SK-N-SH (cell line): ENCODE data around the gene HSPB2. TPM values are rescaled to one million over a fixed set of nuclear protein-coding genes. Genes with fewer than 3 reads are reported as not detected.

ENCODE experiments used
- CTCF ChIA-PET: fragments of 300-600, 350-600 bp; formaldehyde crosslinking; extraction: SDS; loops from one replicate; lab custom pipeline; 2021; lab: Yijun Ruan, JAX
- POLR2A ChIA-PET: fragments of 350-600 bp; sonication (Branson Sonifier 250); formaldehyde crosslinking; extraction: SDS; loops from one replicate; lab custom pipeline; 2020; ENCODE audit warnings: antibody characterized with exemption, inconsistent platforms; lab: Yijun Ruan, JAX
- DNase-seq: peaks from one replicate; pipeline ENCODE4 v3.0.0; 2012
- H2AFZ ChIP-seq: fragments of 200-600 bp; sonication (generic); 2 replicates; pipeline ENCODE4 v1.8.1; 2016; ENCODE audit warnings: antibody characterized with exemption, mild to moderate bottlenecking, low read depth
- H3F3A ChIP-seq: fragments of 200-600 bp; sonication (generic); replicated peaks from 2 replicates; pipeline ENCODE3; 2016; ENCODE audit warnings: antibody characterized with exemption, mild to moderate bottlenecking; ENCODE audit not compliant: insufficient read depth
- H3K27ac ChIP-seq, 2 experiments: fragments of 200-500 bp in 1 of 2; fragments of 200-600 bp in 1 of 2; sonication (Bioruptor generic) in 1 of 2; sonication (generic), shearing (Covaris generic) in 1 of 2; 2 replicates each; pipeline versions ENCODE4 v1.5.1 to v1.6.1; 2014 to 2016; ENCODE audit warnings: low read depth in 2 of 2, inconsistent platforms in 1 of 2, low read length in 1 of 2, mild to moderate bottlenecking in 1 of 2, mixed read lengths in 1 of 2
- H3K27me3 ChIP-seq: fragments of 200-600 bp; sonication (generic), shearing (Covaris generic); 2 replicates; pipeline ENCODE4 v1.6.1; 2016; ENCODE audit warnings: mixed run types; ENCODE audit not compliant: insufficient read depth
- H3K36me3 ChIP-seq, 2 experiments: fragments of 200-500 bp in 1 of 2; fragments of 200-600 bp in 1 of 2; sonication (Bioruptor generic) in 1 of 2; sonication (generic) in 1 of 2; replicated peaks in 1 of 2; 2 replicates each; pipeline versions ENCODE3 to v1.5.1; 2014 to 2016; ENCODE audit warnings: low read length in 1 of 2, mild to moderate bottlenecking in 1 of 2; ENCODE audit not compliant: insufficient read depth in 2 of 2, control insufficient read depth in 1 of 2
- H3K4me1 ChIP-seq, 2 experiments: fragments of 200-500 bp in 1 of 2; fragments of 200-600 bp in 1 of 2; sonication (Bioruptor generic) in 1 of 2; sonication (generic), shearing (Covaris generic) in 1 of 2; 2 replicates each; pipeline versions ENCODE4 v1.5.1 to v1.6.1; 2014 to 2016; ENCODE audit warnings: low read depth in 1 of 2, low read length in 1 of 2, mixed run types in 1 of 2; ENCODE audit not compliant: insufficient read depth in 2 of 2, control insufficient read depth in 1 of 2
- H3K4me2 ChIP-seq: fragments of 200-600 bp; sonication (generic), shearing (Covaris generic); 2 replicates; pipeline ENCODE4 v1.6.1; 2017; ENCODE audit warnings: mixed run types
- H3K4me3 ChIP-seq, 2 experiments: fragments of 200-500 bp in 1 of 2; fragments of 200-600 bp in 1 of 2; sonication (Bioruptor generic) in 1 of 2; sonication (generic), shearing (Covaris generic) in 1 of 2; 2 replicates each; pipeline versions ENCODE4 v1.5.1 to v1.8.1; 2014 to 2016; ENCODE audit warnings: low read depth in 2 of 2, inconsistent platforms in 1 of 2, low read length in 1 of 2, mild to moderate bottlenecking in 1 of 2, mixed read lengths in 1 of 2, moderate library complexity in 1 of 2
- H3K79me2 ChIP-seq: fragments of 200-600 bp; sonication (generic); 2 replicates; pipeline ENCODE4 v1.8.1; 2017; ENCODE audit warnings: mild to moderate bottlenecking; ENCODE audit not compliant: insufficient read depth
- H3K9ac ChIP-seq: fragments of 200-600 bp; sonication (generic); 2 replicates; pipeline ENCODE4 v1.6.1; 2017; ENCODE audit warnings: mixed run types
- H3K9me2 ChIP-seq: fragments of 200-600 bp; sonication (generic); 2 replicates; pipeline ENCODE4 v1.6.1; 2017; ENCODE audit warnings: mixed run types
- H3K9me3 ChIP-seq: fragments of 200-600 bp; sonication (generic); 2 replicates; pipeline ENCODE4 v1.6.1; 2017; ENCODE audit warnings: mixed run types, mild to moderate bottlenecking, moderate library complexity
- H4K20me1 ChIP-seq: fragments of 200-600 bp; sonication (generic); 2 replicates; pipeline ENCODE4 v1.6.1; 2017; ENCODE audit warnings: mild to moderate bottlenecking, mixed run types; ENCODE audit not compliant: insufficient read depth
- CHD2 ChIP-seq: fragments of 150-350 bp; IDR thresholded peaks from 2 replicates; pipeline ENCODE4 v1.6.1; 2018; ENCODE audit warnings: low read length; ENCODE audit not compliant: partially characterized antibody
- ELF1 ChIP-seq: IDR thresholded peaks from 2 replicates; pipeline ENCODE4 v1.4.0; 2012
- GATA2 ChIP-seq: sonication (generic); formaldehyde crosslinking; IDR thresholded peaks from 2 replicates; pipeline ENCODE4 v1.5.0; 2020; ENCODE audit warnings: mild to moderate bottlenecking, missing genetic modification reagents
- MEF2A ChIP-seq: IDR thresholded peaks from 2 replicates; pipeline ENCODE4 v1.4.0; 2012; ENCODE audit warnings: low read depth, borderline replicate concordance
- NFIC ChIP-seq: IDR thresholded peaks from 2 replicates; pipeline ENCODE4 v1.4.0; 2012; ENCODE audit warnings: borderline replicate concordance
- RAD21 ChIP-seq: IDR thresholded peaks from 2 replicates; pipeline ENCODE4 v1.6.1; 2012; ENCODE audit warnings: mild to moderate bottlenecking, low read length
- RCOR1 ChIP-seq: fragments of 150-350 bp; IDR thresholded peaks from 2 replicates; pipeline ENCODE4 v1.6.1; 2017; ENCODE audit warnings: antibody characterized with exemption, low read length
- RFX5 ChIP-seq: IDR thresholded peaks from 2 replicates; pipeline ENCODE4 v1.6.1; 2012; ENCODE audit warnings: mild to moderate bottlenecking, improper control_type of control experiment, low read length
- SMC3 ChIP-seq: IDR thresholded peaks from 2 replicates; pipeline ENCODE4 v1.6.1; 2012; ENCODE audit warnings: low read depth, low read length, improper control_type of control experiment
- TCF12 ChIP-seq: IDR thresholded peaks from 2 replicates; pipeline ENCODE4 v1.4.0; 2012
- USF1 ChIP-seq: IDR thresholded peaks from 2 replicates; pipeline ENCODE4 v1.4.0; 2012; ENCODE audit warnings: low read depth, borderline replicate concordance
- USF2 ChIP-seq: fragments of 150-350 bp; IDR thresholded peaks from 2 replicates; pipeline ENCODE4 v1.6.1; 2017; ENCODE audit warnings: antibody characterized with exemption, low read length, low read depth, borderline replicate concordance
- ZBTB33 ChIP-seq: IDR thresholded peaks from 2 replicates; pipeline ENCODE4 v1.4.0; 2012; ENCODE audit warnings: low read depth, borderline replicate concordance
- WGBS: methylation state at CpG from one replicate; pipeline ENCODE4 v1.1.6; 2017; ENCODE audit warnings: low lambda C conversion rate; 5-methylcytosine and 5-hydroxymethylcytosine counted together
- polyA plus RNA-seq, 3 experiments: library from polyadenylated mRNA; depleted of rRNA; stranded (reverse); fragments of >200 nt; gene quantifications; 2 replicates each; pipeline ENCODE4 v1.2.3, GENCODE V29; 2012

HSPB2 gene
- polyA plus RNA-seq, 1 of the 3 experiments (the other 2 are of a cell fraction), result not detected

- Histone ChIP-seq H3K79me2 (no peaks in the 10 kb centered on the region), H2AFZ (peak overlapping the region; percentile 68; the same call in 1 of the 2 replicates), H3K9me3 (no peaks in the 10 kb centered on the region), H3K4me3 (no peak overlapping the region), H3K36me3 (no peaks in the 10 kb centered on the region), H3K27ac (peak overlapping the region in 1 of 2 experiments; percentile 66; a peak in 2 of 4 replicates), H3K4me2 (peak overlapping the region; percentile 63), H3K9ac (peak overlapping the region; percentile 30; the same call in 1 of the 2 replicates), H3K4me1 (peaks cover 7 to 31% of the 10 kb centered on the region in 2 experiments), H3K27me3 (no peaks in the 10 kb centered on the region), H3F3A (peaks cover 20% of the 10 kb centered on the region), H4K20me1 (no peaks in the 10 kb centered on the region), H3K9me2 (no peaks in the 10 kb centered on the region)
- WGBS, result 15% methylated on average over 2 of the region's 2 CpGs
- no peak for DNase-seq
- TF ChIP-seq USF2 (no peak), NFIC (0 out of 2 replicates have a peak, but pooled peaks have one; percentile 5)
- CTCF ChIA-PET, result interaction anchor here (1.3 kb wide), 1 partner anchor 253 kb away, joined by 3 read pairs; the partner anchor contains the start of gene BCO2
- POLR2A ChIA-PET, result no interaction called here
Measured at GRCh38 chr11:111922803-111923202, 10.3 kb downstream of the HSPB2 start.

GRCh38 chr11:111923351-111923788, 10.8 kb downstream of the HSPB2 start:
- Histone ChIP-seq H2AFZ (peak overlapping the region; percentile 68), H3K9me3 (no peaks in the 10 kb centered on the region), H3K4me3 (no peak overlapping the region), H3K4me2 (peak overlapping the region; percentile 63), H3K79me2 (no peaks in the 10 kb centered on the region), H3K9ac (peak overlapping the region; percentile 30; the same call in 1 of the 2 replicates), H3K27ac (peak overlapping the region in 1 of 2 experiments; percentile 66; a peak in 2 of 4 replicates), H3K4me1 (peaks cover 7 to 31% of the 10 kb centered on the region in 2 experiments), H4K20me1 (no peaks in the 10 kb centered on the region), H3K27me3 (no peaks in the 10 kb centered on the region), H3F3A (peaks cover 20% of the 10 kb centered on the region), H3K36me3 (no peaks in the 10 kb centered on the region), H3K9me2 (no peaks in the 10 kb centered on the region)
- ChIA-PET CTCF (interaction anchor here (1.3 kb wide), 1 partner anchor 252 kb away, joined by 3 read pairs; the partner anchor contains the start of gene BCO2), POLR2A (no interaction called here)
- WGBS, result 58% methylated on average over 5 of the region's 5 CpGs
- no peak for TF ChIP-seq CHD2
- TF ChIP-seq SMC3, result no peak
- no peak for TF ChIP-seq TCF12
- TF ChIP-seq ZBTB33, result no peak
- no peak for TF ChIP-seq RAD21
- TF ChIP-seq RCOR1, result no peak
- TF ChIP-seq ELF1, result no peak
- TF ChIP-seq RFX5, result no peak
- no peak for TF ChIP-seq GATA2 (CRISPR knock-in tag)
- TF ChIP-seq MEF2A, result no peak
- no peak for TF ChIP-seq USF1
- no peak for DNase-seq
